LNCAP (cell line): ENCODE measurements around the gene MTERF4.

Experiments
- CTCF ChIP-seq: fragments of 450-650 bp; IDR thresholded peaks from 2 replicates; pipeline ENCODE4 v1.5.1; 2017; ENCODE audit warnings: mild to moderate bottlenecking

Gene MTERF4

GRCh38 chr2:241125626-241126025, 23.5 kb upstream of the MTERF4 start:
- TF ChIP-seq CTCF, result no peak

- no peak for TF ChIP-seq CTCF
These were observed 21.9 kb upstream of the MTERF4 start for GRCh38 chr2:241123816-241124536.

- no peak for TF ChIP-seq CTCF
These were observed 20.4 kb upstream of the MTERF4 start for GRCh38 chr2:241122376-241123002.

- TF ChIP-seq CTCF, result no peak
These were observed 18.9 kb upstream of the MTERF4 start for GRCh38 chr2:241121008-241121407.

- TF ChIP-seq CTCF, result no peak
These were observed 18.4 kb upstream of the MTERF4 start for GRCh38 chr2:241120440-241120839.

GRCh38 chr2:241118737-241119505, 16.8 kb upstream of the MTERF4 start:
- TF ChIP-seq CTCF, result no peak

GRCh38 chr2:241116606-241117560, 14.8 kb upstream of the MTERF4 start:
- TF ChIP-seq CTCF, result no peak
